RWPE2 (cell line): ENCODE data around the gene ALDH1A3.

Experiments used
- ATAC-seq: fragments of 200-7000 bp; cut with Tn5 transposase; 3 replicates; pipeline ENCODE4 v1.9.1; 2021; ENCODE audit warnings: low read depth
- DNase-seq: peaks from one replicate; pipeline ENCODE4 v3.0.0-alpha.2; 2020; ENCODE audit warnings: low spot score
- H3K27ac ChIP-seq: fragments of 450-650 bp; 2 replicates; pipeline ENCODE4 v1.5.1; 2017; ENCODE audit warnings: mild to moderate bottlenecking; ENCODE audit not compliant: poor library complexity, severe bottlenecking
- H3K27me3 ChIP-seq: fragments of 250-450 bp; sonication (Bioruptor Pico); 2 replicates; pipeline ENCODE4 v1.5.1; 2021; ENCODE audit warnings: mild to moderate bottlenecking, moderate library complexity; ENCODE audit not compliant: insufficient read depth, poor library complexity, severe bottlenecking
- H3K36me3 ChIP-seq: fragments of 250-450 bp; sonication (Bioruptor Pico); 2 replicates; pipeline ENCODE4 v1.5.1; 2020; ENCODE audit warnings: low read depth, mild to moderate bottlenecking, moderate library complexity
- H3K4me1 ChIP-seq: fragments of 250-450 bp; sonication (Bioruptor Pico); 2 replicates; pipeline ENCODE4 v1.5.1; 2021; ENCODE audit warnings: mild to moderate bottlenecking, moderate library complexity; ENCODE audit not compliant: insufficient read depth, poor library complexity, severe bottlenecking
- H3K4me3 ChIP-seq: fragments of 250-450 bp; sonication (Bioruptor Pico); 2 replicates; pipeline ENCODE4 v1.5.1; 2021; ENCODE audit warnings: mild to moderate bottlenecking, moderate library complexity; ENCODE audit not compliant: severe bottlenecking
- H3K9me3 ChIP-seq: fragments of 250-450 bp; sonication (Bioruptor Pico); 2 replicates; pipeline ENCODE4 v1.5.1; 2021; ENCODE audit warnings: mild to moderate bottlenecking, moderate library complexity; ENCODE audit not compliant: severe bottlenecking
- CTCF ChIP-seq: fragments of 450-650 bp; IDR thresholded peaks from one replicate; pipeline ENCODE4 v1.5.1; 2017; ENCODE audit warnings: mild to moderate bottlenecking, moderate library complexity; ENCODE audit not compliant: poor library complexity, severe bottlenecking

Gene ALDH1A3

DNA sequence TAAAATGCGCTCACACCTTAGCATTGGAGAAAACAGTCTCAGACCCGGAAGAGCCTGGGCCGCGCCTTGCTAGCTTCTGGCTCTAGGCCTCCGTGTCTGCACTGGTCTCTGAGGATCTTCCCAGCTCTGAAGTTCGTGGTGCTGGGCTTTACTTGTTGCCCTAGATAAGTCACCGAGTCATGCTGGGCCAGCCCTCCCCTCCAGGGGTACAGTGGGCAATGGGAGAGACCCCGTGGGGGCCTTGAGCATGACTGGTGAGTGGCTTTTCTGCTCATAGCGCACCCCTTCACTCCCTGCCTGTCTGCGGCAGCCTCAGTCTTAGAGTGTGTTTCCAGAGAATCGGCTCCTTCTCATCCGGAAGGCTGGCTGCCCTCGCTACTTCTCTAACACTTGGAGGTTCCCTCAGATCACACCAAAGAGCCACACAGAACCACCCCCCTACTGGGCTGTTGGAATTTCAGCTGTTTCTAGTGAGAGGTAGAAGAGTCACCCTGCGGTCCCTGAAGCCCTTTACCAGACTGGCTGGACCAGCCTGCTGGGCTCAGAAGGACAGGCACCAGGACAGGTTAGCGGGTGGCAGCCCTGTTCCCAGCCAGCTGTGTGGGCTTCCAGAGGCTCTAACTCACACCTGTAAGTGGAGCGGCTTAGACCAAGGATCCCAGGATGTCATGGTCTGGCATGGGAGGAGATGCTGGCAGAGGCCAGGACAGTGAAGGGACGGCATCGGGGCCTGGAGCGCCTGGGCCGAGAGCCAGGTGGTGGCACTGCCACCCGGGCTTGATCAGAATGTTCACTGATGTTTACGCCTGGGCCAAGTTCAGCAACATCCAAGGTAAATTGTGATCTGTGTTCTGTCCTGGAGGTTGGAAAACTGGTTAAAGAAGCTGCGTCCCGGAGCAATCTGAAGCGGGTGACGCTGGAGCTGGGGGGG is 17.9 kb downstream of the ALDH1A3 start:
- Histone ChIP-seq H3K4me3 (no peak overlapping the region), H3K27ac (no peak overlapping the region), H3K4me1 (peaks cover 5% of the 10 kb centered on the region), H3K27me3 (no peaks in the 10 kb centered on the region), H3K36me3 (peaks cover 100% of the 10 kb centered on the region), H3K9me3 (no peaks in the 10 kb centered on the region)
- no peak for TF ChIP-seq CTCF
- DNase-seq: no peak
- no peak for ATAC-seq

GRCh38 chr15:100898152-100898490 is 18.5 kb downstream of the ALDH1A3 start:
- peaks cover 7% of the 10 kb centered on the region for H3K4me1 ChIP-seq
- H3K9me3 ChIP-seq: no peaks in the 10 kb centered on the region
- peaks cover 100% of the 10 kb centered on the region for H3K36me3 ChIP-seq
- no peak overlapping the region for H3K27ac ChIP-seq
- ATAC-seq: no peak
- no peaks in the 10 kb centered on the region for H3K27me3 ChIP-seq
- no peak for TF ChIP-seq CTCF
- DNase-seq: no peak
- H3K4me3 ChIP-seq: no peak overlapping the region

GRCh38 chr15:100898661-100899462 is 19.2 kb downstream of the ALDH1A3 start:
- H3K9me3 ChIP-seq: no peaks in the 10 kb centered on the region
- H3K4me3 ChIP-seq: no peak overlapping the region
- H3K4me1 ChIP-seq: peaks cover 7% of the 10 kb centered on the region
- H3K27me3 ChIP-seq: no peaks in the 10 kb centered on the region
- ATAC-seq: no peak
- H3K36me3 ChIP-seq: peaks cover 100% of the 10 kb centered on the region
- DNase-seq: no peak
- H3K27ac ChIP-seq: no peak overlapping the region
- no peak for TF ChIP-seq CTCF

- no peak for DNase-seq
- Histone ChIP-seq H3K27ac (no peak overlapping the region), H3K4me3 (no peak overlapping the region), H3K9me3 (no peaks in the 10 kb centered on the region), H3K4me1 (peaks cover 7% of the 10 kb centered on the region), H3K36me3 (peaks cover 99% of the 10 kb centered on the region), H3K27me3 (no peaks in the 10 kb centered on the region)
- no peak for TF ChIP-seq CTCF
- no peak for ATAC-seq
Measured at GRCh38 chr15:100899601-100900000, 20.0 kb downstream of the ALDH1A3 start.
